Measurements from ENCODE around the gene PDE8B.

The PDE8B gene

GRCh38 chr5:77281969-77282336 lies 71.5 kb downstream of the PDE8B start:
- H3K36me3 ChIP-seq (ENCODE audit: control insufficient read depth in 1 of 2, insufficient read depth in 2 of 2, low read length in 2 of 2) = no peaks in the 10 kb centered on the region
- no peak overlapping the region for H2BK120ac ChIP-seq (ENCODE audit: insufficient read depth, low read length, poor library complexity)
- H4K91ac ChIP-seq (ENCODE audit: low read depth, low read length) = no peak overlapping the region
- no peak overlapping the region for H2BK12ac ChIP-seq (ENCODE audit: low read length)
- no peaks in the 10 kb centered on the region for H3K27me3 ChIP-seq (ENCODE audit: insufficient read depth, low read length)
- no peak overlapping the region for H4K12ac ChIP-seq (ENCODE audit: low read depth, low read length)
- no peak overlapping the region for H2BK5ac ChIP-seq (ENCODE audit: low read depth, low read length, poor library complexity)
- no peak overlapping the region for H2AFZ ChIP-seq (ENCODE audit: insufficient read depth, low read length, poor library complexity)
- no peak overlapping the region for H2AK5ac ChIP-seq (ENCODE audit: low read length)
- peaks cover 0 to 3% of the 10 kb centered on the region in 2 experiments for H3K4me1 ChIP-seq (ENCODE audit: control insufficient read depth in 1 of 2, insufficient read depth in 2 of 2, low read length in 2 of 2)
- no peak overlapping the region for H3K14ac ChIP-seq (ENCODE audit: low read length)
- no peak for DNase-seq
- no peak overlapping the region for H3K9ac ChIP-seq (ENCODE audit: low read length)
- no peak overlapping the region for H3K4me3 ChIP-seq (ENCODE audit: low read depth, low read length)
- WGBS (ENCODE audit: extremely low coverage, insufficient coverage, insufficient read length) = no CpG with 5 or more reads among the region's 3 CpGs
- no peak overlapping the region for H3K27ac ChIP-seq (ENCODE audit: low read depth, low read length)
- H3K4ac ChIP-seq (ENCODE audit: low read depth, low read length) = no peak overlapping the region
- H3K18ac ChIP-seq (ENCODE audit: low read length) = no peak overlapping the region
- peaks cover 2% of the 10 kb centered on the region for H3K9me3 ChIP-seq (ENCODE audit: insufficient read depth, low read depth, low read length)
- no peak overlapping the region for H4K8ac ChIP-seq (ENCODE audit: low read depth, low read length)
- no peak overlapping the region for H3K4me2 ChIP-seq (ENCODE audit: low read length)
- no peaks in the 10 kb centered on the region for H3K79me2 ChIP-seq (ENCODE audit: control insufficient read depth, insufficient read depth, low read length, poor library complexity)
- no peaks in the 10 kb centered on the region for H3K79me1 ChIP-seq (ENCODE audit: low read length)
- no peak overlapping the region for H3K23ac ChIP-seq (ENCODE audit: low read length)

GRCh38 chr5:77282337-77283027 lies 72.0 kb downstream of the PDE8B start:
- Histone ChIP-seq H3K27me3 (ENCODE audit: insufficient read depth, low read length) (no peaks in the 10 kb centered on the region), H4K8ac (ENCODE audit: low read depth, low read length) (no peak overlapping the region), H2AK5ac (ENCODE audit: low read length) (no peak overlapping the region), H3K4me2 (ENCODE audit: low read length) (no peak overlapping the region), H2AFZ (ENCODE audit: insufficient read depth, low read length, poor library complexity) (no peak overlapping the region), H2BK12ac (ENCODE audit: low read length) (no peak overlapping the region), H3K14ac (ENCODE audit: low read length) (no peak overlapping the region), H4K91ac (ENCODE audit: low read depth, low read length) (no peak overlapping the region), H3K23ac (ENCODE audit: low read length) (no peak overlapping the region), H2BK5ac (ENCODE audit: low read depth, low read length, poor library complexity) (no peak overlapping the region), H3K79me2 (ENCODE audit: control insufficient read depth, insufficient read depth, low read length, poor library complexity) (no peaks in the 10 kb centered on the region), H3K9ac (ENCODE audit: low read length) (no peak overlapping the region), H3K79me1 (ENCODE audit: low read length) (no peaks in the 10 kb centered on the region), H3K27ac (ENCODE audit: low read depth, low read length) (no peak overlapping the region), H3K4me3 (ENCODE audit: low read depth, low read length) (no peak overlapping the region), H3K4ac (ENCODE audit: low read depth, low read length) (no peak overlapping the region), H3K4me1 (ENCODE audit: control insufficient read depth in 1 of 2, insufficient read depth in 2 of 2, low read length in 2 of 2) (peaks cover 0 to 3% of the 10 kb centered on the region in 2 experiments), H4K12ac (ENCODE audit: low read depth, low read length) (no peak overlapping the region), H3K18ac (ENCODE audit: low read length) (no peak overlapping the region), H2BK120ac (ENCODE audit: insufficient read depth, low read length, poor library complexity) (no peak overlapping the region), H3K36me3 (ENCODE audit: control insufficient read depth in 1 of 2, insufficient read depth in 2 of 2, low read length in 2 of 2) (no peaks in the 10 kb centered on the region), H3K9me3 (ENCODE audit: insufficient read depth, low read depth, low read length) (peaks cover 2% of the 10 kb centered on the region)
- no CpG with 5 or more reads among the region's 11 CpGs for WGBS (ENCODE audit: extremely low coverage, insufficient coverage, insufficient read length)
- peak; percentile 94 to 97 for DNase-seq

GRCh38 chr5:77285251-77285841 lies 74.9 kb downstream of the PDE8B start:
- H3K23ac ChIP-seq (ENCODE audit: low read length) = no peak overlapping the region
- no peak overlapping the region for H3K18ac ChIP-seq (ENCODE audit: low read length)
- H3K27ac ChIP-seq (ENCODE audit: low read depth, low read length) = no peak overlapping the region
- WGBS (ENCODE audit: extremely low coverage, insufficient coverage, insufficient read length) = no CpG with 5 or more reads among the region's 4 CpGs
- H2AFZ ChIP-seq (ENCODE audit: insufficient read depth, low read length, poor library complexity) = no peak overlapping the region
- H4K8ac ChIP-seq (ENCODE audit: low read depth, low read length) = no peak overlapping the region
- H2BK12ac ChIP-seq (ENCODE audit: low read length) = no peak overlapping the region
- no peak overlapping the region for H2BK5ac ChIP-seq (ENCODE audit: low read depth, low read length, poor library complexity)
- H3K4me1 ChIP-seq (ENCODE audit: control insufficient read depth in 1 of 2, insufficient read depth in 2 of 2, low read length in 2 of 2) = peaks cover 0 to 3% of the 10 kb centered on the region in 2 experiments
- H3K14ac ChIP-seq (ENCODE audit: low read length) = no peak overlapping the region
- no peak overlapping the region for H2BK120ac ChIP-seq (ENCODE audit: insufficient read depth, low read length, poor library complexity)
- no peak overlapping the region for H4K12ac ChIP-seq (ENCODE audit: low read depth, low read length)
- H3K27me3 ChIP-seq (ENCODE audit: insufficient read depth, low read length) = no peaks in the 10 kb centered on the region
- no peaks in the 10 kb centered on the region for H3K79me1 ChIP-seq (ENCODE audit: low read length)
- no peak overlapping the region for H3K9ac ChIP-seq (ENCODE audit: low read length)
- H2AK5ac ChIP-seq (ENCODE audit: low read length) = no peak overlapping the region
- H4K91ac ChIP-seq (ENCODE audit: low read depth, low read length) = no peak overlapping the region
- H3K4me3 ChIP-seq (ENCODE audit: low read depth, low read length) = no peak overlapping the region
- H3K9me3 ChIP-seq (ENCODE audit: insufficient read depth, low read depth, low read length) = peaks cover 2% of the 10 kb centered on the region
- H3K36me3 ChIP-seq (ENCODE audit: control insufficient read depth in 1 of 2, insufficient read depth in 2 of 2, low read length in 2 of 2) = no peaks in the 10 kb centered on the region
- no peak overlapping the region for H3K4me2 ChIP-seq (ENCODE audit: low read length)
- peak in 1 of 2 donors; percentile 57 for DNase-seq
- H3K79me2 ChIP-seq (ENCODE audit: control insufficient read depth, insufficient read depth, low read length, poor library complexity) = no peaks in the 10 kb centered on the region
- H3K4ac ChIP-seq (ENCODE audit: low read depth, low read length) = no peak overlapping the region

- Histone ChIP-seq H3K4ac (ENCODE audit: low read depth, low read length) (no peak overlapping the region), H3K4me1 (ENCODE audit: control insufficient read depth in 1 of 2, insufficient read depth in 2 of 2, low read length in 2 of 2) (no peaks in the 10 kb centered on the region), H3K18ac (ENCODE audit: low read length) (no peak overlapping the region), H2AK5ac (ENCODE audit: low read length) (no peak overlapping the region), H4K12ac (ENCODE audit: low read depth, low read length) (no peak overlapping the region), H3K27ac (ENCODE audit: low read depth, low read length) (no peak overlapping the region), H3K23ac (ENCODE audit: low read length) (no peak overlapping the region), H3K79me2 (ENCODE audit: control insufficient read depth, insufficient read depth, low read length, poor library complexity) (no peaks in the 10 kb centered on the region), H2AFZ (ENCODE audit: insufficient read depth, low read length, poor library complexity) (no peak overlapping the region), H3K9ac (ENCODE audit: low read length) (peak overlapping the region; percentile 8), H2BK5ac (ENCODE audit: low read depth, low read length, poor library complexity) (no peak overlapping the region), H2BK12ac (ENCODE audit: low read length) (no peak overlapping the region), H3K27me3 (ENCODE audit: insufficient read depth, low read length) (no peaks in the 10 kb centered on the region), H3K14ac (ENCODE audit: low read length) (no peak overlapping the region), H2BK120ac (ENCODE audit: insufficient read depth, low read length, poor library complexity) (no peak overlapping the region), H3K4me2 (ENCODE audit: low read length) (no peak overlapping the region), H3K79me1 (ENCODE audit: low read length) (no peaks in the 10 kb centered on the region), H3K9me3 (ENCODE audit: insufficient read depth, low read depth, low read length) (no peaks in the 10 kb centered on the region), H3K4me3 (ENCODE audit: low read depth, low read length) (no peak overlapping the region), H4K91ac (ENCODE audit: low read depth, low read length) (no peak overlapping the region), H3K36me3 (ENCODE audit: control insufficient read depth in 1 of 2, insufficient read depth in 2 of 2, low read length in 2 of 2) (no peaks in the 10 kb centered on the region), H4K8ac (ENCODE audit: low read depth, low read length) (no peak overlapping the region)
- peak; percentile 34 to 89 for DNase-seq
- no CpG with 5 or more reads among the region's 3 CpGs for WGBS (ENCODE audit: extremely low coverage, insufficient coverage, insufficient read length)
These were observed 81.7 kb downstream of the PDE8B start for GRCh38 chr5:77292026-77292757.

Measured in trophoblast cell (in vitro differentiated cells and primary cell).